Stimulated activated CD4-positive, alpha-beta T cell treated with anti-CD3 and anti-CD28 coated beads, Interleukin-12 subunit alpha, Interleukin-12 subunit beta, amount 100 ng/mL, for 4 hours (primary cell): ENCODE measurements around the gene KRTAP20-1.

Source experiments
- DNase-seq: peaks from one replicate; pipeline ENCODE4 v3.0.0-alpha.2; 2020

Gene KRTAP20-1

GRCh38 chr21:30616125-30616524 lies at the start of gene KRTAP20-1:
TSS of gene KRTAP20-1 (plus strand) at chr21:30616425. CDS start at chr21:30616455, 30 bp downstream.
- DNase-seq: no peak

- no peak for DNase-seq
Measured at GRCh38 chr21:30567617-30568016, 48.6 kb upstream of the KRTAP20-1 start.

- no peak for DNase-seq
Measured at GRCh38 chr21:30577766-30578165, 38.5 kb upstream of the KRTAP20-1 start.

- no peak for DNase-seq
Measured at GRCh38 chr21:30579346-30579745, 36.9 kb upstream of the KRTAP20-1 start.

GRCh38 chr21:30580132-30580531 lies 36.1 kb upstream of the KRTAP20-1 start:
- DNase-seq: no peak

DNA sequence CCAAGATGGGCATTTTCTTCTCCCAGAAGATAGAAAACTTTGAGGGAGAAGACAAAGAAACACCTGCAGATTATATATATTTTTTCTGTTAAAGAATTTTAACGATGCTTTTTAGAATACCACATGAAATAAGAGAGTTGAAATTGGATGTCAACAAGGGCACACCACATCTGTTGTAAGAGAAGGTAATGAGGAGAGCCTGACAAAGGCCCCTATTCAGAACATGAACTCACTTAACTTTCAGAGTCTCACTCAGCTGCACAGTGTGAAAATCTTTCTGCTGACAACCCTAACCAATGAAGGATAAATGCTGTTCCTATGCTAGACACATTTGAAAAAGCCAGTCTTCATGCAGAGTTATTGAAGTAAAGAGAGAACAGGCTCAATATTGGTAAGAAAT lies 33.4 kb upstream of the KRTAP20-1 start:
- no peak for DNase-seq

- no peak for DNase-seq
Measured at GRCh38 chr21:30590297-30590696, 25.9 kb upstream of the KRTAP20-1 start, which contains the start of gene KRTAP22-2. TSS of gene KRTAP22-2 (minus strand) at chr21:30590397.

DNA sequence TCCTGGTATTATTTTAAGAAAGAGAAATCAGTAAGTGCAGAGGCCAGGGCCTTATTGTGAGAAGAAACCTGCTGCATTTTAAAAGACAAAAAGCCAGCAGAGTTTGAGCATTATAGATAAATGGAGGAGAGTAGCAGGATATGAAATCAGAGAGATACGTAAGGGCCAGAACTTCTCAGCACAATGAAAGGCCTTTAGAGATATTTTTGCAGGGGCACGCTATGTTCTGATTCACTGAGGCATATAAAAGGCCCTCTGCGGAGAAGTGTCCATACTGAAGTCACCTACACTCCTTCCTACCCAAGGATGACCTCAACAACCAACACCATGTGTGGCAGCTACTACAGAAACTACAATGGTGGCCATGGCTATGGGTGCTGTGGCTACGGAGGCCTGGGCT lies 24.1 kb upstream of the KRTAP20-1 start, which contains the start of gene KRTAP6-3:
KRTAP6-3 (plus strand) TSS at position 301 of the 400 bp plus-strand sequence; CDS start at position 307, 6 bp downstream.
- DNase-seq: no peak

- no peak for DNase-seq
Measured at GRCh38 chr21:30598802-30599201, 17.4 kb upstream of the KRTAP20-1 start, which contains the start of gene KRTAP6-2. TSS of gene KRTAP6-2 (minus strand) at chr21:30598902. CDS start at chr21:30598874, 28 bp downstream.

- no peak for DNase-seq
Measured at GRCh38 chr21:30600787-30601186, 15.4 kb upstream of the KRTAP20-1 start, which contains the start of gene KRTAP22-1. TSS of gene KRTAP22-1 (plus strand) at chr21:30601087.

DNA sequence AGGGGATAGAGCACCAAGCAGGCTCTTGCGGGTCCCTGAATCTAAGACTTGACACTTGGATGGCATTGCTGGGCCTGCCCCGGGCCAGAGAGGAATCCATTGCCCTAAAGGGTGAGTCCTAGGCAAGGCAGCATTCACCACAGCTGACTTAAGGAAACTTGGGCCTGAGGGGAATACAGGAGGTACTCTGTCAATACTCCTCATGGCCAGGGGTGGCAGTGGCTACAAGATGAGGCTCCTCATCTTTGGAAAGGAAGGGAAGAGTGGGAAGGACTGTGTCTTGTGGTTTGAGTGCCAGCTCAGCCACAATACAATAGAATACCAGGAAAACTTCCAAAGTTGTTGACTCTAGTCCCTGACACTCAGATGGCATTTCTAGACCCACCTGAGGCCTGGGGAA lies 10.3 kb upstream of the KRTAP20-1 start:
- no peak for DNase-seq

- no peak for DNase-seq
Measured at GRCh38 chr21:30612132-30612531, 4.1 kb upstream of the KRTAP20-1 start.

DNA sequence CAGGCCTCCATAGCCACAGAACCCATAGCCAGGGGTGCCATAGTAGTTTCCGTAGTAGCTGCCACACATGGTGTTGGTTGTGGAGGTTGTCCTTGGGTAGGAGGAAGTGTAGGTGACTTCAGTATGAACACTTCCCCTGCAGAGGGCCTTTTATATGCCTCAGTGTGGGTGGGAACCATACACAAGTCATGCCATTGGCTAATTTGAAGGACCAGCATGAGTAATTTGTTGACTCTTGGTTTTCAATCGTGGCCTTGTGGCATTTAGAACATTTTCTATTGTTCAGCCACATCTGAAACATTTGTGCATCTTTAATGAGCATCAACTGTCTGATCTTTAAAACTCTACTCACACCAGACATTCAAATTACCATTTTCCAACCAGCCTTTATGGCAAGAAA lies 2.4 kb upstream of the KRTAP20-1 start, which contains the start of gene KRTAP6-1:
KRTAP6-1 (minus strand) TSS at position 95 of the 400 bp plus-strand sequence; CDS start at position 69, 26 bp downstream.
- no peak for DNase-seq

- no peak for DNase-seq
Measured at GRCh38 chr21:30615199-30615598, 1.0 kb upstream of the KRTAP20-1 start.

- DNase-seq: no peak
Measured at GRCh38 chr21:30620080-30620479, 3.9 kb downstream of the KRTAP20-1 start.

DNA sequence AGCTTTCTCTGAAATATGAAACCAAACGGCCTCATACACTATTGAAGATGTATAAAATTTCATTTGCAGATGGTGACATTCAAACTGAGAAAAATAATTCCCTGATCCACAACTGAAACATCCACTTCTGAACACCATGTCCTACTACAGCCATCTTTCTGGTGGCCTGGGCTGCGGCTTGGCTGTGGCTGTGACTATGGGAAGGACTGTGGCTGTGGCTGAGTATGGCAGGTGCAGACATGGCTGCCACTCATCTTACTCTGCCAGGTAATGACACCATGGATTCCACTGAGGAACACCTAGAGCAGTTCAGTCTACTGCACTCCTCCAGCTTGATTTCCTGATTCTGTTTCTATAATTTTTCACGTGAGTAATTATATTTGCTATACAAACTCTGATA lies 4.3 kb downstream of the KRTAP20-1 start, which contains the start of gene KRTAP20-4:
KRTAP20-4 (plus strand) TSS at position 106 of the 400 bp plus-strand sequence.
- no peak for DNase-seq

GRCh38 chr21:30623362-30623761 lies 7.1 kb downstream of the KRTAP20-1 start:
- DNase-seq: no peak

- no peak for DNase-seq
Measured at GRCh38 chr21:30625449-30626165, 9.4 kb downstream of the KRTAP20-1 start.

DNA sequence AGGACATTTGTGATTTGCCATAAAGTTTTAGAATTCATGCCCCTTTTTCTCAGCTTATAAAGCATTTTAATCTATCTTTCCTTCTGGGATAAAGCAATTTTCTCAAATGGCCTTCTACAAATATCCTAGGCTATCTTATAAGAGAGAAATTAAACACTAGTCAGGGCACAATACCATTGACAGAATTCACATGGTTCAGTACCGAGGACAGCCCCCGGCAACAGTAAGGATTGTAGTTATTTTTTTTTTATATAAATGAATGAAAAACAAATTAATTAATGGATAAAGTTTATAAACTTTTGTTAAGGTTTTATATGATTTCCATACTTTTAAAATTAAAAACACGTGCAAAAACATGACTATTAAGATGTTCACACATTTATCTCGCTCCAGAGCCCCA lies 11.9 kb downstream of the KRTAP20-1 start:
- no peak for DNase-seq

DNA sequence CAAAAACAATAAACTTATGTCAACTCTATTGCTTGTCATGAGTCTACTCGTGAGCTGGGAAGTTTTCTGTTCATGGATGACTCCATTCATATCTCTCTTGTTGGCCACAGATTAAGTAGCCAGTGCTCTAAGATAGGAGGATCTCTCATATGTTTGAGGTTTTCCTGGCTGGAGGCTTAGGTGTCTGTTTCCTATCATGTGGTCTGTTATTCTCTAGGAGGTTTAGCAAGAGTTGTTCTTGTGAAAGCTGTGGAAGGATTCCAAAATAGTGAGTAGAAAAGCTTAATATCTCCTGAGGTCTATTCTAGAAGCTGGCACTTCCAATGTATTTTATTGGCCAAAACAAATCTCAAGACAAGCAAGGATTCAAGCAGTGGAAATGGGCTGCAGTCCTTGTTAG lies 13.0 kb downstream of the KRTAP20-1 start:
- no peak for DNase-seq

DNA sequence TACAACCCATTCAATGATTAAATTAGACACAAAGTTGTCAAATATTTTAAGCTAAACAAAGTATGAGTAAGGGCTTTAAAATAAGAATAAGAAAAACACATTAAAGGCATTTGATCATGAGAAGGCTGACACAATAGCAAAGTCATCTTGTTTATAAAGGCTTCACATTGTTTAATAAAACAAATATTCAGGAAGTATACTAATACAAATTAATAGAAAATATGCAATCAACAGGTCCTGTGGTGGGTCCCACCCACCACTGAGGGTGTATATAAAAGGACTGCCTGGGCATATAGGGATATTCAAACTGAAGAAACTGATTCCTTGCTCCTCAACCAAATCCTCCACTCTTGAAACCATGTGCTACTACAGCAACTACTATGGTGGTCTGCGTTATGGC lies 18.7 kb downstream of the KRTAP20-1 start, which contains the start of gene KRTAP20-2:
KRTAP20-2 (plus strand) TSS at position 301 of the 400 bp plus-strand sequence; CDS start at position 359, 58 bp downstream.
- DNase-seq: no peak

- DNase-seq: no peak
Measured at GRCh38 chr21:30638686-30639085, 22.5 kb downstream of the KRTAP20-1 start.

GRCh38 chr21:30642564-30642963 lies 26.3 kb downstream of the KRTAP20-1 start, which contains the start of gene KRTAP20-3:
TSS of gene KRTAP20-3 (plus strand) at chr21:30642864.
- no peak for DNase-seq

GRCh38 chr21:30646904-30647414 lies 30.7 kb downstream of the KRTAP20-1 start:
- no peak for DNase-seq
